ENCODE results near the gene ADAMTS14. TPM values are rescaled to one million over a fixed set of nuclear protein-coding genes. Genes with fewer than 3 reads are reported as not detected.

ADAMTS14 gene
- total and polyA plus RNA-seq, 8 donors = 2.4 to 10.0 (median 6.6) TPM

- H3K36me3 ChIP-seq = no peaks in the 10 kb centered on the region
- no peak overlapping the region for H3K27ac ChIP-seq
- no peak overlapping the region for H3K4me3 ChIP-seq
- DNase-seq (no peak), ATAC-seq (no peak)
- no peaks in the 10 kb centered on the region for H3K9me3 ChIP-seq
- no peaks in the 10 kb centered on the region for H3K27me3 ChIP-seq
- H3K4me1 ChIP-seq = peaks cover 6 to 7% of the 10 kb centered on the region in 2 donors
- TF ChIP-seq CTCF (IDR thresholded peaks at IDR 0.05) = no peak
- intact Hi-C loops (cut with DNase I) = no loop called here
Measured at GRCh38 chr10:70714245-70714644, 41.9 kb downstream of the ADAMTS14 start.

- Histone ChIP-seq H3K9me3 (no peaks in the 10 kb centered on the region), H3K27ac (no peak overlapping the region), H3K36me3 (no peaks in the 10 kb centered on the region), H3K4me1 (peaks cover 6 to 7% of the 10 kb centered on the region in 2 donors), H3K4me3 (no peak overlapping the region), H3K27me3 (no peaks in the 10 kb centered on the region)
- intact Hi-C loops (cut with DNase I) = no loop called here
- TF ChIP-seq CTCF (IDR thresholded peaks at IDR 0.05) = no peak
- DNase-seq (no peak), ATAC-seq (no peak)
Measured at GRCh38 chr10:70714951-70715350, 42.6 kb downstream of the ADAMTS14 start.

GRCh38 chr10:70715853-70716795 is 43.8 kb downstream of the ADAMTS14 start:
- DNase-seq (no peak), ATAC-seq (peak; percentile 42)
- H3K4me3 ChIP-seq = no peak overlapping the region
- intact Hi-C loops (cut with DNase I) = no loop called here
- TF ChIP-seq CTCF (IDR thresholded peaks at IDR 0.05) = no peak
- no peaks in the 10 kb centered on the region for H3K36me3 ChIP-seq
- no peaks in the 10 kb centered on the region for H3K9me3 ChIP-seq
- no peaks in the 10 kb centered on the region for H3K27me3 ChIP-seq
- peaks cover 6 to 7% of the 10 kb centered on the region in 2 donors for H3K4me1 ChIP-seq
- no peak overlapping the region for H3K27ac ChIP-seq

- H3K27ac ChIP-seq = no peak overlapping the region
- no peak for TF ChIP-seq CTCF (IDR thresholded peaks at IDR 0.05)
- no peak for DNase-seq
- H3K27me3 ChIP-seq = no peaks in the 10 kb centered on the region
- no peaks in the 10 kb centered on the region for H3K9me3 ChIP-seq
- ATAC-seq = no peak
- no peaks in the 10 kb centered on the region for H3K36me3 ChIP-seq
- H3K4me3 ChIP-seq = no peak overlapping the region
- intact Hi-C loops (cut with DNase I) = no loop called here
- no peaks in the 10 kb centered on the region for H3K4me1 ChIP-seq
Measured at GRCh38 chr10:70722820-70723424, 50.6 kb downstream of the ADAMTS14 start.

GRCh38 chr10:70723771-70724170 is 51.5 kb downstream of the ADAMTS14 start:
- intact Hi-C loops (cut with DNase I) = no loop called here
- TF ChIP-seq CTCF (IDR thresholded peaks at IDR 0.05) = no peak
- no peaks in the 10 kb centered on the region for H3K4me1 ChIP-seq
- DNase-seq = no peak
- H3K27ac ChIP-seq = no peak overlapping the region
- ATAC-seq = no peak
- no peak overlapping the region for H3K4me3 ChIP-seq
- H3K27me3 ChIP-seq = no peaks in the 10 kb centered on the region
- no peaks in the 10 kb centered on the region for H3K36me3 ChIP-seq
- H3K9me3 ChIP-seq = no peaks in the 10 kb centered on the region
